ENCODE data around the gene SLC9A3. TPM values are rescaled to one million over a fixed set of nuclear protein-coding genes. Genes with fewer than 3 reads are reported as not detected.

The SLC9A3 gene
- total RNA-seq, 1 donor: 0.86 TPM

GRCh38 chr5:531101-531748, 7.0 kb upstream of the SLC9A3 start:
- no peak overlapping the region for H3K4me3 ChIP-seq (ENCODE audit: low read depth, low read length)
- DNase-seq (ENCODE audit: low read depth): no peak
- no peak for TF ChIP-seq CTCF (IDR thresholded peaks at IDR 0.05; ENCODE audit: insufficient read depth, low read depth, low read length)

- peak; percentile 41 for DNase-seq (ENCODE audit: low read depth)
- H3K4me3 ChIP-seq (ENCODE audit: low read depth, low read length): no peak overlapping the region
- TF ChIP-seq CTCF (IDR thresholded peaks at IDR 0.05; ENCODE audit: insufficient read depth, low read depth, low read length): no peak
These were observed 6.0 kb upstream of the SLC9A3 start for GRCh38 chr5:530001-530955.

- no peak for DNase-seq (ENCODE audit: low read depth)
- H3K4me3 ChIP-seq (ENCODE audit: low read depth, low read length): no peak overlapping the region
- TF ChIP-seq CTCF (IDR thresholded peaks at IDR 0.05; ENCODE audit: insufficient read depth, low read depth, low read length): no peak
These were observed 4.6 kb upstream of the SLC9A3 start for GRCh38 chr5:528629-529511.

GRCh38 chr5:527646-528628, 3.7 kb upstream of the SLC9A3 start:
- DNase-seq (ENCODE audit: low read depth): no peak
- no peak overlapping the region for H3K4me3 ChIP-seq (ENCODE audit: low read depth, low read length)
- TF ChIP-seq CTCF (IDR thresholded peaks at IDR 0.05; ENCODE audit: insufficient read depth, low read depth, low read length): no peak

GRCh38 chr5:526456-527088, 2.3 kb upstream of the SLC9A3 start:
- TF ChIP-seq CTCF (IDR thresholded peaks at IDR 0.05; ENCODE audit: insufficient read depth, low read depth, low read length): no peak
- no peak for DNase-seq (ENCODE audit: low read depth)
- no peak overlapping the region for H3K4me3 ChIP-seq (ENCODE audit: low read depth, low read length)

All from fibroblast of villous mesenchyme (primary cell).